Stimulated activated naive B cell treated with anti-CD40 and anti-IgM and Interleukin-4, amounts not matched to agents 10 μg/mL and 1 μg/mL and 100 μg/mL, for 72 hours (primary cell): ENCODE results near the gene KCNJ1.
A peak's percentile ranks its signal among the peaks of the same experiment; 100 is the strongest.

ENCODE experiments used
- ATAC-seq, 2 donors: fragments of 150-1000 bp; cut with Tn5 transposase; replicated peaks; 2 replicates each; pipeline ENCODE4 v1.10.0; 2021; ENCODE audit warnings: moderate library complexity in 1 of 2
- DNase-seq: peaks from one replicate; pipeline ENCODE4 v3.0.0; 2021
- H3K27ac Mint-ChIP-seq: one replicate; pipeline ENCODE4 v1.8.0; 2022; ENCODE audit warnings: mild to moderate bottlenecking, mixed read lengths
- H3K27me3 Mint-ChIP-seq, 2 donors: one replicate each; pipeline ENCODE4 v1.8.0; 2022; ENCODE audit warnings: mixed read lengths in 2 of 2
- H3K36me3 Mint-ChIP-seq, 2 donors: one replicate each; pipeline ENCODE4 v1.8.0; 2022; ENCODE audit warnings: mixed read lengths in 2 of 2, mild to moderate bottlenecking in 1 of 2
- H3K4me1 Mint-ChIP-seq, 2 donors: one replicate each; pipeline ENCODE4 v1.8.0; 2022; ENCODE audit warnings: mixed read lengths in 2 of 2, mild to moderate bottlenecking in 1 of 2
- H3K4me3 Mint-ChIP-seq, 2 donors: one replicate each; pipeline ENCODE4 v1.8.0; 2022; ENCODE audit warnings: mild to moderate bottlenecking in 2 of 2, mixed read lengths in 2 of 2, moderate library complexity in 1 of 2
- H3K9me3 Mint-ChIP-seq, 2 donors: one replicate each; pipeline ENCODE4 v1.8.0; 2022; ENCODE audit warnings: mixed read lengths in 2 of 2, mild to moderate bottlenecking in 1 of 2

KCNJ1 gene

GRCh38 chr11:128905345-128906184 is 38.5 kb upstream of the KCNJ1 start:
- DNase-seq (no peak), ATAC-seq (peak; percentile 60 to 68)
- no peaks in the 10 kb centered on the region for H3K36me3 Mint-ChIP-seq
- H3K9me3 Mint-ChIP-seq = no peaks in the 10 kb centered on the region
- peaks cover 54 to 71% of the 10 kb centered on the region in 2 donors for H3K27me3 Mint-ChIP-seq
- peaks cover 20 to 35% of the 10 kb centered on the region in 2 donors for H3K4me1 Mint-ChIP-seq
- peak overlapping the region; percentile 4 for H3K27ac Mint-ChIP-seq
- peak overlapping the region; percentile 89 to 91 for H3K4me3 Mint-ChIP-seq

- Mint-ChIP-seq H3K27ac (no peak overlapping the region), H3K27me3 (peaks cover 61 to 70% of the 10 kb centered on the region in 2 donors), H3K36me3 (no peaks in the 10 kb centered on the region), H3K4me1 (peaks cover 20 to 35% of the 10 kb centered on the region in 2 donors), H3K4me3 (peak overlapping the region; percentile 89 to 91), H3K9me3 (no peaks in the 10 kb centered on the region)
- ATAC-seq (peak; percentile 65 to 70), DNase-seq (peak; percentile 38)
These were observed 37.7 kb upstream of the KCNJ1 start for GRCh38 chr11:128904656-128905344.

GRCh38 chr11:128904303-128904655 is 37.2 kb upstream of the KCNJ1 start:
- H3K9me3 Mint-ChIP-seq = no peaks in the 10 kb centered on the region
- DNase-seq (no peak), ATAC-seq (no peak)
- H3K4me1 Mint-ChIP-seq = peaks cover 17 to 33% of the 10 kb centered on the region in 2 donors
- H3K27me3 Mint-ChIP-seq = peaks cover 61 to 64% of the 10 kb centered on the region in 2 donors
- H3K36me3 Mint-ChIP-seq = no peaks in the 10 kb centered on the region
- H3K4me3 Mint-ChIP-seq = peak overlapping the region in 1 of 2 donors; percentile 89
- H3K27ac Mint-ChIP-seq = peak overlapping the region; percentile 43

- no peak overlapping the region for H3K4me3 Mint-ChIP-seq
These were observed 36.4 kb upstream of the KCNJ1 start for GRCh38 chr11:128903248-128904061.

GRCh38 chr11:128902515-128903066 is 35.5 kb upstream of the KCNJ1 start:
- H3K36me3 Mint-ChIP-seq = no peaks in the 10 kb centered on the region

More at GRCh38 chr11:128903248-128904061, 36.4 kb upstream of the KCNJ1 start:
- no peak for ATAC-seq
- Mint-ChIP-seq H3K36me3 (no peaks in the 10 kb centered on the region), H3K4me1 (peaks cover 17 to 32% of the 10 kb centered on the region in 2 donors), H3K27ac (no peak overlapping the region), H3K9me3 (no peaks in the 10 kb centered on the region), H3K27me3 (peaks cover 63% of the 10 kb centered on the region in 2 donors)
- no peak for DNase-seq

GRCh38 chr11:128901653-128902514 is 34.8 kb upstream of the KCNJ1 start:
- Mint-ChIP-seq H3K36me3 (no peaks in the 10 kb centered on the region), H3K9me3 (no peaks in the 10 kb centered on the region), H3K4me3 (no peak overlapping the region), H3K27me3 (peaks cover 64 to 67% of the 10 kb centered on the region in 2 donors), H3K4me1 (peaks cover 18 to 34% of the 10 kb centered on the region in 2 donors), H3K27ac (no peak overlapping the region)
- DNase-seq (no peak), ATAC-seq (no peak)

More at GRCh38 chr11:128902515-128903066, 35.5 kb upstream of the KCNJ1 start:
- Mint-ChIP-seq H3K4me3 (no peak overlapping the region), H3K9me3 (no peaks in the 10 kb centered on the region), H3K27ac (no peak overlapping the region), H3K4me1 (peaks cover 18 to 34% of the 10 kb centered on the region in 2 donors), H3K27me3 (peaks cover 65 to 68% of the 10 kb centered on the region in 2 donors)
- DNase-seq = no peak
- ATAC-seq = no peak

GRCh38 chr11:128900468-128900867 is 33.4 kb upstream of the KCNJ1 start:
- H3K36me3 Mint-ChIP-seq = no peaks in the 10 kb centered on the region
- no peak overlapping the region for H3K27ac Mint-ChIP-seq
- H3K9me3 Mint-ChIP-seq = no peaks in the 10 kb centered on the region
- DNase-seq (no peak), ATAC-seq (no peak)
- peaks cover 13 to 27% of the 10 kb centered on the region in 2 donors for H3K4me1 Mint-ChIP-seq
- H3K27me3 Mint-ChIP-seq = peaks cover 69 to 73% of the 10 kb centered on the region in 2 donors
- no peak overlapping the region for H3K4me3 Mint-ChIP-seq

- no peak for ATAC-seq
- no peaks in the 10 kb centered on the region for H3K36me3 Mint-ChIP-seq
- H3K27ac Mint-ChIP-seq = no peak overlapping the region
- peaks cover 68 to 77% of the 10 kb centered on the region in 2 donors for H3K27me3 Mint-ChIP-seq
- DNase-seq = no peak
- no peak overlapping the region for H3K4me3 Mint-ChIP-seq
- H3K9me3 Mint-ChIP-seq = no peaks in the 10 kb centered on the region
- peaks cover 8 to 22% of the 10 kb centered on the region in 2 donors for H3K4me1 Mint-ChIP-seq
These were observed 31.7 kb upstream of the KCNJ1 start for GRCh38 chr11:128898580-128899344.

- H3K4me1 Mint-ChIP-seq = peaks cover 6 to 26% of the 10 kb centered on the region in 2 donors
- ATAC-seq (no peak), DNase-seq (no peak)
- H3K27ac Mint-ChIP-seq = no peak overlapping the region
- H3K27me3 Mint-ChIP-seq = peaks cover 70 to 76% of the 10 kb centered on the region in 2 donors
- no peaks in the 10 kb centered on the region for H3K36me3 Mint-ChIP-seq
- H3K9me3 Mint-ChIP-seq = no peaks in the 10 kb centered on the region
- H3K4me3 Mint-ChIP-seq = no peak overlapping the region
These were observed 30.7 kb upstream of the KCNJ1 start for GRCh38 chr11:128897826-128898225.

- peaks cover 75 to 80% of the 10 kb centered on the region in 2 donors for H3K27me3 Mint-ChIP-seq
- H3K4me1 Mint-ChIP-seq = peaks cover 13 to 36% of the 10 kb centered on the region in 2 donors
- no peak overlapping the region for H3K27ac Mint-ChIP-seq
- H3K4me3 Mint-ChIP-seq = no peak overlapping the region
- H3K9me3 Mint-ChIP-seq = no peaks in the 10 kb centered on the region
- no peaks in the 10 kb centered on the region for H3K36me3 Mint-ChIP-seq
- DNase-seq = no peak
- no peak for ATAC-seq
These were observed 29.3 kb upstream of the KCNJ1 start for GRCh38 chr11:128896356-128896755.

- ATAC-seq = no peak
- no peak overlapping the region for H3K27ac Mint-ChIP-seq
- no peak overlapping the region for H3K4me3 Mint-ChIP-seq
- peaks cover 17 to 42% of the 10 kb centered on the region in 2 donors for H3K4me1 Mint-ChIP-seq
- H3K36me3 Mint-ChIP-seq = no peaks in the 10 kb centered on the region
- H3K27me3 Mint-ChIP-seq = peaks cover 78 to 84% of the 10 kb centered on the region in 2 donors
- H3K9me3 Mint-ChIP-seq = no peaks in the 10 kb centered on the region
- no peak for DNase-seq
These were observed 28.4 kb upstream of the KCNJ1 start for GRCh38 chr11:128895526-128895925.

- no peak for DNase-seq
- no peak overlapping the region for H3K4me3 Mint-ChIP-seq
- H3K36me3 Mint-ChIP-seq = no peaks in the 10 kb centered on the region
- peaks cover 76 to 86% of the 10 kb centered on the region in 2 donors for H3K27me3 Mint-ChIP-seq
- H3K27ac Mint-ChIP-seq = no peak overlapping the region
- H3K4me1 Mint-ChIP-seq = peaks cover 19 to 48% of the 10 kb centered on the region in 2 donors
- ATAC-seq = no peak
- no peaks in the 10 kb centered on the region for H3K9me3 Mint-ChIP-seq
These were observed 27.6 kb upstream of the KCNJ1 start for GRCh38 chr11:128894685-128895084.
